Calu3 (cell line): ENCODE results near the gene SH2D6. TPM values are rescaled to one million over a fixed set of nuclear protein-coding genes. Genes with fewer than 3 reads are reported as not detected.
A peak's percentile ranks its signal among the peaks of the same experiment; 100 is the strongest.

Experiments used
- BruUV-seq: library from RNA; stranded (reverse); fragments of 400-500 nt; replicated peaks from 2 replicates; lab custom pipeline; 2021; lab: Mats Ljungman, UMichigan
- CTCF ChIA-PET: fragments of 300-600 bp; sonication (Branson Sonifier 250); formaldehyde crosslinking; loops from one replicate; lab custom pipeline; 2022; ENCODE audit warnings: antibody characterized with exemption; lab: Charles Lee
- DNase-seq: peaks from one replicate; pipeline ENCODE4 v3.0.0; 2022
- H3K27ac Mint-ChIP-seq: one replicate; pipeline ENCODE4 v1.8.0; 2022; ENCODE audit warnings: mixed read lengths; ENCODE audit not compliant: unreplicated experiment
- H3K27me3 Mint-ChIP-seq: one replicate; pipeline ENCODE4 v1.8.0; 2022; ENCODE audit warnings: mixed read lengths; ENCODE audit not compliant: unreplicated experiment
- H3K36me3 Mint-ChIP-seq: one replicate; pipeline ENCODE4 v1.8.0; 2022; ENCODE audit warnings: mild to moderate bottlenecking, moderate library complexity, mixed read lengths; ENCODE audit not compliant: insufficient read depth, unreplicated experiment
- H3K4me1 Mint-ChIP-seq: one replicate; pipeline ENCODE4 v1.8.0; 2022; ENCODE audit warnings: mild to moderate bottlenecking, low read depth, mixed read lengths; ENCODE audit not compliant: unreplicated experiment
- H3K4me3 Mint-ChIP-seq: one replicate; pipeline ENCODE4 v1.8.0; 2022; ENCODE audit warnings: mild to moderate bottlenecking, low read depth, moderate library complexity, mixed read lengths; ENCODE audit not compliant: unreplicated experiment
- H3K9me3 Mint-ChIP-seq: one replicate; pipeline ENCODE4 v1.8.0; 2022; ENCODE audit warnings: low read depth, mixed read lengths; ENCODE audit not compliant: unreplicated experiment
- CTCF ChIP-seq: fragments of 200-600 bp; IDR thresholded peaks from one replicate; pipeline ENCODE4 v1.8.0; 2022; ENCODE audit warnings: antibody characterized with exemption; ENCODE audit not compliant: unreplicated experiment
- intact Hi-C: fragments of 100-400 bp; cut with micrococcal nuclease; formaldehyde crosslinking; loops from one replicate; pipeline ENCODE4 v1.10.0; 2022; ENCODE audit not compliant: unreplicated experiment
- total RNA-seq: library from RNA; stranded (reverse); gene quantifications from 2 replicates; pipeline ENCODE4 v1.2.3, GENCODE V29; 2022

The SH2D6 gene
- total RNA-seq, 1 experiment from 2014 or later, result 1.8 TPM

GRCh38 chr2:85399183-85399455 lies 19.4 kb upstream of the SH2D6 start:
- Mint-ChIP-seq H3K27ac (no peak overlapping the region), H3K4me3 (no peak overlapping the region)

GRCh38 chr2:85400023-85400422 lies 18.5 kb upstream of the SH2D6 start:
- H3K9me3 Mint-ChIP-seq, result peaks cover 3% of the 10 kb centered on the region
- intact Hi-C loops, result no loop called here
- TF ChIP-seq CTCF, result no peak
- no peak overlapping the region for H3K27ac Mint-ChIP-seq
- H3K27me3 Mint-ChIP-seq, result no peaks in the 10 kb centered on the region
- H3K4me3 Mint-ChIP-seq, result no peak overlapping the region
- no TSS peak for BruUV-seq
- DNase-seq, result no peak
- CTCF ChIA-PET, result no interaction called here
- peaks cover 48% of the 10 kb centered on the region for H3K36me3 Mint-ChIP-seq
- peaks cover 24% of the 10 kb centered on the region for H3K4me1 Mint-ChIP-seq

More at GRCh38 chr2:85399183-85399455, 19.4 kb upstream of the SH2D6 start:
- no peak for DNase-seq
- Mint-ChIP-seq H3K4me1 (peaks cover 24% of the 10 kb centered on the region), H3K27me3 (no peaks in the 10 kb centered on the region), H3K36me3 (peaks cover 44% of the 10 kb centered on the region), H3K9me3 (peaks cover 3% of the 10 kb centered on the region)
- BruUV-seq, result no TSS peak
- CTCF ChIA-PET, result no interaction called here
- TF ChIP-seq CTCF, result no peak
- intact Hi-C loops, result no loop called here

- CTCF ChIA-PET, result no interaction called here
- Mint-ChIP-seq H3K4me3 (no peak overlapping the region), H3K27me3 (no peaks in the 10 kb centered on the region), H3K36me3 (peaks cover 49% of the 10 kb centered on the region), H3K9me3 (peaks cover 3% of the 10 kb centered on the region), H3K27ac (no peak overlapping the region), H3K4me1 (peaks cover 24% of the 10 kb centered on the region)
- no TSS peak for BruUV-seq
- no peak for DNase-seq
- intact Hi-C loops, result no loop called here
- TF ChIP-seq CTCF, result no peak
Observed at GRCh38 chr2:85400541-85401463, 17.7 kb upstream of the SH2D6 start.

- no peak for DNase-seq
- Mint-ChIP-seq H3K27me3 (no peaks in the 10 kb centered on the region), H3K9me3 (peaks cover 3% of the 10 kb centered on the region), H3K36me3 (peaks cover 46% of the 10 kb centered on the region), H3K27ac (no peak overlapping the region), H3K4me1 (peaks cover 20% of the 10 kb centered on the region), H3K4me3 (no peak overlapping the region)
- no peak for TF ChIP-seq CTCF
- CTCF ChIA-PET, result no interaction called here
- TSS peak; percentile 24 for BruUV-seq
- intact Hi-C loops, result no loop called here
Observed at GRCh38 chr2:85401464-85401805, 17.1 kb upstream of the SH2D6 start.
